Transverse colon (tissue), 4 donors: ENCODE measurements around the gene WNT10A. TPM values are rescaled to one million over a fixed set of nuclear protein-coding genes. Genes with fewer than 3 reads are reported as not detected.

Source experiments
- DNase-seq: peaks from one replicate; pipeline ENCODE4 v3.0.0-alpha.2; 2019
- H3K27ac ChIP-seq, 4 donors: fragments of 200-600 bp; sonication (generic); 2 replicates each; pipeline ENCODE4 v1.5.1; 2016 to 2018; ENCODE audit warnings: inconsistent platforms in 4 of 4
- H3K27me3 ChIP-seq: fragments of 200-600 bp; sonication (generic); 2 replicates; pipeline ENCODE4 v1.5.1; 2017; ENCODE audit warnings: inconsistent platforms
- H3K36me3 ChIP-seq, 4 donors: fragments of 200-600 bp; sonication (generic); 2 replicates each; pipeline ENCODE4 v1.5.1; 2017 to 2019; ENCODE audit warnings: inconsistent platforms in 4 of 4
- H3K4me1 ChIP-seq, 4 donors: fragments of 200-600 bp; sonication (generic); 2 replicates each; pipeline ENCODE4 v1.5.1; 2017 to 2020; ENCODE audit warnings: inconsistent platforms in 4 of 4
- H3K4me3 ChIP-seq, 4 donors: fragments of 200-600 bp; sonication (generic); 1 replicate in 1 of 4; 2 replicates in 3 of 4; pipeline versions ENCODE4 v1.5.1 to v1.6.1; 2017 to 2019; ENCODE audit warnings: inconsistent platforms in 4 of 4
- H3K9me3 ChIP-seq, 2 donors: fragments of 200-600 bp; sonication (generic); 2 replicates each; pipeline ENCODE4 v1.5.1; 2017 to 2019; ENCODE audit warnings: inconsistent platforms in 2 of 2
- CTCF ChIP-seq, 5 experiments: fragments of 200-600 bp in 3 of 5; fragments of 450-650 bp in 2 of 5; sonication (generic) in 3 of 5; IDR thresholded peaks; 1 replicate in 2 of 5; 2 replicates in 3 of 5; pipeline ENCODE4 v1.5.1; 2016 to 2017; ENCODE audit warnings: antibody characterized with exemption in 5 of 5, inconsistent platforms in 3 of 5, mild to moderate bottlenecking in 2 of 5, moderate library complexity in 1 of 5
- EP300 ChIP-seq: sonication (generic); formaldehyde crosslinking; IDR thresholded peaks from one replicate; pipeline ENCODE4 v1.6.1; 2017; ENCODE audit warnings: antibody characterized with exemption, low read depth
- POLR2A ChIP-seq: fragments of 450-650 bp; IDR thresholded peaks from one replicate; pipeline ENCODE4 v1.6.1; 2016; ENCODE audit warnings: antibody characterized with exemption, mild to moderate bottlenecking, moderate library complexity
- POLR2AphosphoS5 ChIP-seq, 3 donors: sonication (generic); formaldehyde crosslinking; IDR thresholded peaks; one replicate each; pipeline ENCODE4 v1.6.1; 2016; ENCODE audit warnings: antibody characterized with exemption in 3 of 3
- WGBS, 2 donors: methylation state at CpG; one replicate each; pipeline ENCODE4 v1.1.5; 2018; ENCODE audit warnings: low coverage in 1 of 2; 5-methylcytosine and 5-hydroxymethylcytosine counted together
- in situ Hi-C, 4 donors: fragments of 200-750 bp; cut with MboI; loops; one replicate each; pipeline versions ENCODE4 v1.15.0 to v1.15.1; 2017; ENCODE audit warnings: low sequenced_read_pairs in 3 of 4, low pct_ligation_motif_present in 1 of 4, low pct_unique_long_range_greater_than_20kb in 1 of 4
- intact Hi-C: fragments of 100-400 bp; cut with DNase I; formaldehyde crosslinking; loops from one replicate; pipeline ENCODE4 v1.15.1; 2023; ENCODE audit warnings: low total_unique reads
- total RNA-seq, 4 donors: library from RNA; depleted of rRNA; stranded (reverse); fragments of >200 nt; gene quantifications; one replicate each; pipeline ENCODE4 v1.1.0, GENCODE V29; 2016

WNT10A gene
- total RNA-seq, 4 donors from 2014 or later = 0.27 to 1.6 TPM; not detected in 2

- Histone ChIP-seq H3K36me3 (no peaks in the 10 kb centered on the region), H3K4me1 (peaks cover 5 to 31% (median 24%) of the 10 kb centered on the region in 4 donors), H3K27ac (no peak overlapping the region), H3K4me3 (no peak overlapping the region), H3K9me3 (no peaks in the 10 kb centered on the region), H3K27me3 (peaks cover 82% of the 10 kb centered on the region)
- intact Hi-C loops (no loop called here), in situ Hi-C loops (no loop called here)
- no peak for TF ChIP-seq POLR2AphosphoS5 (IDR thresholded peaks at IDR 0.05)
- no peak for TF ChIP-seq POLR2A
- no peak for TF ChIP-seq CTCF (IDR thresholded peaks at IDR 0.05)
- TF ChIP-seq EP300 = no peak
- WGBS, 2 donors = 93% methylated on average over 13 of the region's 13 CpGs; no CpG with 5 or more reads in 1 of the 2 donors
- DNase-seq = no peak
Observed at GRCh38 chr2:218881744-218882460, 1.2 kb downstream of the WNT10A start.

- H3K36me3 ChIP-seq = no peaks in the 10 kb centered on the region
- H3K4me3 ChIP-seq = no peak overlapping the region
- H3K4me1 ChIP-seq = peaks cover 5 to 31% (median 24%) of the 10 kb centered on the region in 4 donors
- peak overlapping the region in 1 of 4 donors; percentile 73 for H3K27ac ChIP-seq
- DNase-seq = no peak
- intact Hi-C loops (no loop called here), in situ Hi-C loops (no loop called here)
- TF ChIP-seq POLR2A (no peak), POLR2AphosphoS5 (IDR thresholded peaks at IDR 0.05) (no peak), CTCF (IDR thresholded peaks at IDR 0.05) (no peak), EP300 (no peak)
- H3K9me3 ChIP-seq = no peaks in the 10 kb centered on the region
- peaks cover 76% of the 10 kb centered on the region for H3K27me3 ChIP-seq
- 100% methylated on average over 1 of the region's 1 CpG; no CpG with 5 or more reads in 1 of the 2 donors for WGBS, 2 donors
Observed at GRCh38 chr2:218882461-218882816, 1.8 kb downstream of the WNT10A start.

GRCh38 chr2:218882866-218883366 lies 2.3 kb downstream of the WNT10A start:
- H3K36me3 ChIP-seq = no peaks in the 10 kb centered on the region
- intact Hi-C loops (no loop called here), in situ Hi-C loops (no loop called here)
- no peak for DNase-seq
- TF ChIP-seq EP300 = no peak
- TF ChIP-seq POLR2AphosphoS5 (IDR thresholded peaks at IDR 0.05) = no peak
- TF ChIP-seq POLR2A = no peak
- no peak for TF ChIP-seq CTCF (IDR thresholded peaks at IDR 0.05)
- peaks cover 72% of the 10 kb centered on the region for H3K27me3 ChIP-seq
- H3K4me1 ChIP-seq = peaks cover 5 to 31% (median 24%) of the 10 kb centered on the region in 4 donors
- H3K27ac ChIP-seq = peak overlapping the region in 2 of 4 donors; percentile 50 to 73
- H3K4me3 ChIP-seq = peak overlapping the region in 1 of 4 donors; percentile 49
- H3K9me3 ChIP-seq = no peaks in the 10 kb centered on the region
- WGBS, 2 donors = 60% methylated on average over 4 of the region's 4 CpGs; no CpG with 5 or more reads in 1 of the 2 donors

GRCh38 chr2:218883491-218884490 lies 3.1 kb downstream of the WNT10A start:
- intact Hi-C loops (no loop called here), in situ Hi-C loops (no loop called here)
- 11% methylated on average over 68 of the region's 89 CpGs; no CpG with 5 or more reads in 1 of the 2 donors for WGBS, 2 donors
- Histone ChIP-seq H3K36me3 (no peaks in the 10 kb centered on the region), H3K27me3 (peaks cover 63% of the 10 kb centered on the region), H3K27ac (peak overlapping the region in 3 of 4 donors; percentile 35 to 73 (median 50)), H3K9me3 (no peaks in the 10 kb centered on the region), H3K4me1 (peaks cover 5 to 31% (median 24%) of the 10 kb centered on the region in 4 donors), H3K4me3 (peak overlapping the region; percentile 26 to 49 (median 33))
- TF ChIP-seq POLR2A (no peak), POLR2AphosphoS5 (IDR thresholded peaks at IDR 0.05) (no peak), EP300 (no peak)
- peak; percentile 44 for DNase-seq
